KOPT-K1 (cell line): ENCODE measurements around the gene ELANE.

Experiments
- H3K27ac ChIP-seq: fragments of 200-600 bp; sonication (generic); 2 replicates; pipeline ENCODE4 v1.5.1; 2016; ENCODE audit warnings: antibody characterized with exemption, mild to moderate bottlenecking, low read depth, low read length; ENCODE audit not compliant: poor library complexity, severe bottlenecking
- H3K36me3 ChIP-seq: fragments of 200-600 bp; sonication (generic); 2 replicates; pipeline ENCODE4 v1.5.1; 2017; ENCODE audit warnings: antibody characterized with exemption, mild to moderate bottlenecking, low read length, moderate library complexity; ENCODE audit not compliant: insufficient read depth
- H3K9me3 ChIP-seq: fragments of 200-600 bp; sonication (generic); 2 replicates; pipeline ENCODE4 v1.5.1; 2017; ENCODE audit warnings: antibody characterized with exemption, low read length, mild to moderate bottlenecking; ENCODE audit not compliant: insufficient read depth, poor library complexity, severe bottlenecking

Gene ELANE

GRCh38 chr19:861756-862580 lies 9.9 kb downstream of the ELANE start:
- Histone ChIP-seq H3K9me3 (no peaks in the 10 kb centered on the region), H3K27ac (no peak overlapping the region), H3K36me3 (no peaks in the 10 kb centered on the region)

- Histone ChIP-seq H3K27ac (no peak overlapping the region), H3K9me3 (no peaks in the 10 kb centered on the region), H3K36me3 (peaks cover 7% of the 10 kb centered on the region; the same call in 1 of the 2 replicates)
Observed at GRCh38 chr19:862581-863314, 10.6 kb downstream of the ELANE start.

- Histone ChIP-seq H3K27ac (no peak overlapping the region), H3K36me3 (peaks cover 11% of the 10 kb centered on the region; the same call in 1 of the 2 replicates), H3K9me3 (no peaks in the 10 kb centered on the region)
Observed at GRCh38 chr19:863315-863620, 11.2 kb downstream of the ELANE start.

- H3K27ac ChIP-seq = no peak overlapping the region
- no peaks in the 10 kb centered on the region for H3K9me3 ChIP-seq
- H3K36me3 ChIP-seq = peaks cover 41% of the 10 kb centered on the region; the same call in 1 of the 2 replicates
Observed at GRCh38 chr19:866769-867300, 14.7 kb downstream of the ELANE start.

GRCh38 chr19:867301-867793 lies 15.2 kb downstream of the ELANE start:
- no peaks in the 10 kb centered on the region for H3K9me3 ChIP-seq
- H3K27ac ChIP-seq = no peak overlapping the region
- peaks cover 41% of the 10 kb centered on the region; the same call in 1 of the 2 replicates for H3K36me3 ChIP-seq

GRCh38 chr19:867855-868457 lies 15.9 kb downstream of the ELANE start:
- peaks cover 41% of the 10 kb centered on the region; the same call in 1 of the 2 replicates for H3K36me3 ChIP-seq
- no peak overlapping the region for H3K27ac ChIP-seq
- no peaks in the 10 kb centered on the region for H3K9me3 ChIP-seq

GRCh38 chr19:868458-869244 lies 16.5 kb downstream of the ELANE start:
- no peak overlapping the region for H3K27ac ChIP-seq
- peaks cover 44% of the 10 kb centered on the region; the same call in 1 of the 2 replicates for H3K36me3 ChIP-seq
- H3K9me3 ChIP-seq = no peaks in the 10 kb centered on the region

- Histone ChIP-seq H3K9me3 (no peaks in the 10 kb centered on the region), H3K27ac (no peak overlapping the region), H3K36me3 (peaks cover 53% of the 10 kb centered on the region; the same call in 1 of the 2 replicates)
Observed at GRCh38 chr19:869245-870177, 17.4 kb downstream of the ELANE start.

- H3K27ac ChIP-seq = no peak overlapping the region
- peaks cover 59% of the 10 kb centered on the region; the same call in 1 of the 2 replicates for H3K36me3 ChIP-seq
- H3K9me3 ChIP-seq = no peaks in the 10 kb centered on the region
Observed at GRCh38 chr19:870314-870713, 18.2 kb downstream of the ELANE start.

GRCh38 chr19:870963-871401 lies 18.9 kb downstream of the ELANE start:
- Histone ChIP-seq H3K36me3 (peaks cover 65% of the 10 kb centered on the region; the same call in 1 of the 2 replicates), H3K9me3 (no peaks in the 10 kb centered on the region), H3K27ac (no peak overlapping the region)

- no peaks in the 10 kb centered on the region for H3K9me3 ChIP-seq
- no peak overlapping the region for H3K27ac ChIP-seq
- peaks cover 69% of the 10 kb centered on the region; the same call in 1 of the 2 replicates for H3K36me3 ChIP-seq
Observed at GRCh38 chr19:871446-872265, 19.6 kb downstream of the ELANE start.

- Histone ChIP-seq H3K27ac (no peak overlapping the region), H3K36me3 (peaks cover 66% of the 10 kb centered on the region; the same call in 1 of the 2 replicates), H3K9me3 (no peaks in the 10 kb centered on the region)
Observed at GRCh38 chr19:872266-872951, 20.3 kb downstream of the ELANE start.
